ENCODE results near the gene MPZL1.
A peak's percentile ranks its signal among the peaks of the same experiment; 100 is the strongest.

The MPZL1 gene

DNA sequence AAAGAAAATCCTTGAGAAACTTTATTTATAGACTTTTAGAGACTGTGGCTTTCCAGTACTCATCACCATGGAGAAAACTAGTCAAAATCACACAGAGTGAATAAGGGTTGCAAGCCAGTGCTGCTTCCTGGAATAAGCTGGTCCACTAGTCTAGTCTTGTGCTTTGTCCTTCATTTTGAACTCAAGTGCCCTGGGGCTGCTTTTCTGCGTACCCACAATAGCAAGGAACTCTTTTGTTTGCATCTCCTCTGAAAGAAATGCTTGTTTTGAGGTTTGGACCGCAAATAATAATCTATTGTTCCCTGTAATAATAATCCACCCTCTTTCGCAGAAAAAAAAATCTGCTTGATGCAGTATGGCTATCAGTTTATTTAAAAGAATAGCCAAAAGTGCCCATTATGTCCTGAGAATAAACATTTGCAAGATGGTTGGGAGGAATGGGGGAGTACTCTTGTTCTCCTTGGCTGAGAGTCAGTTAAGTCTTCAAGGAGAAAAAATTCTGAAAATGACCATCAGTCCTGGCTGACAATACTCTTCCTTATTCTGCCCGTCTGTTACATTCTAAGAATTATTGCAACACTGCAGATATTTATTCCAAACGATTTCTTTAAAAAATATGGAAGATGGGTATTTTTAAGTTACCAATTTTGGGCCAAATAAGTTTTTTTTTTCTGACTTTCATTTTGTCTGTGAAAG is 41.9 kb downstream of the MPZL1 start:
- no peak overlapping the region for H3K9ac ChIP-seq
- peak overlapping the region in 8 of 11 experiments; percentile 23 to 75 (median 64); a peak in 10 of 22 replicates for H3K4me2 ChIP-seq
- no peaks in the 10 kb centered on the region for H3K27me3 ChIP-seq
- no peak for TF ChIP-seq Cebpa-rat (IDR thresholded peaks at IDR 0.05)
- peaks cover 0 to 36% (median 6%) of the 10 kb centered on the region in 11 experiments; a peak in 12 of 22 replicates for H4K20me1 ChIP-seq
- peaks cover 12 to 54% (median 39%) of the 10 kb centered on the region in 11 experiments; a peak in 21 of 22 replicates for H3K36me3 ChIP-seq
- H3K9me3 ChIP-seq (replicated peaks in 1 of 11), result peaks cover 0 to 17% (median 2%) of the 10 kb centered on the region in 11 experiments; a peak in 11 of 22 replicates
- H3K27ac ChIP-seq, result no peak overlapping the region; a peak in 1 of 22 replicates
- peaks cover 39 to 66% (median 49%) of the 10 kb centered on the region in 10 experiments for H3K4me1 ChIP-seq
- no peak overlapping the region for H3K4me3 ChIP-seq

DNA sequence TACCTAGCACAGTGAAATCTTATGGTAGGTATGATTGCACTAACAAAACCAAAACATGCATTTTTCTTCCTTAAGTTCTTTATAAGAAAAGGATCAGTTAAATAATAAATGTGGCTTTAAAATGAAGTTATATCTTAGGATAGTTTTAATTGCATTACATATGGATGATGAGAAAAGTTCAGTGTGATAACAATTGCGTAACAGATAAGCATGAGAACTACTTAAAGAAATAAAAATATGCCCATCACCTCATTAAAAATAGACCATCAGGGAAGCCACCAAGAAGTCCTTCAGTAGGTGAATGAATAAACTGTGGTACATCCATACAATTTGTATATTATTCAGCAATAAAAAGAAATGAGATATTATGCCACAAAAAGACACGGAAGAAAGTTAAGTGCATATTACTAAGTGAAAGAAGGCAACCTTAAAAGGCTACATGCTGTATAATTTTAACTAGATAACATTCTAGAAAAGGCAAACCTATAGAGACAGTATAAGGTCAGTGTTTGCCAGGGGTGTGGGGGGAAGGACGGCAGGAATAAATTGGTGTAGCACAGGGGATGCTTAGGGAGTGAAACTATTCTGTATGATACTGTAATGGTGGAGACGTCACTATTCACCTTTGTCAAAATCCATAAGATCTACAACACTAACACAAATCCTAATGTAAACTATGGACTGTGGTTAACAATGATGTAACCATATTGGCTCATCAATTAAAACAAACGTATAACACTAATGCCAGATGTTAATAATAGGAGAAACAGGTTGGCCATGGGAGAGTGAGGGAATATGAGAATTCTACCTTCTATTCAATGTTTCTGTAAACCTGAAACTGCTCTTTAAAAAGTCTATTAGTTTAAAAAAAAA is 42.9 kb downstream of the MPZL1 start:
- peak in 1 of 11 experiments; percentile 61; a peak in 2 of 22 replicates for TF ChIP-seq Cebpa-rat (IDR thresholded peaks at IDR 0.05)

DNA sequence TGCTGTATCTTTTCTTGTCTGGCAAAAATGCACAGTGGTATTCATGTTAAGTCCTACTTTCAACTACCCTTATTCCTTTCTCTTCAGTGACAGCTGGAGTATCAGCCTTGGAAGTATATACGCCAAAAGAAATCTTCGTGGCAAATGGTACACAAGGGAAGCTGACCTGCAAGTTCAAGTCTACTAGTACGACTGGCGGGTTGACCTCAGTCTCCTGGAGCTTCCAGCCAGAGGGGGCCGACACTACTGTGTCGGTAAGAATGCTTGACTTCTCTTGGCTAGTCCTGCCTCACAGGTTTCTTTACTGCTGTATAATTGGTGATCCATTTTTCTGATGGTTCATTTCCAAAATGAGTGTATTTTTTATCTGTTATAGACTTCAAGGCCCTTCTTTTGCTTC is 43.7 kb downstream of the MPZL1 start:
- Histone ChIP-seq H3K4me3 (no peak overlapping the region), H3K4me1 (peaks cover 31 to 63% (median 44%) of the 10 kb centered on the region in 10 experiments), H3K27me3 (no peaks in the 10 kb centered on the region), H3K4me2 (no peak overlapping the region), H3K36me3 (peaks cover 31 to 61% (median 49%) of the 10 kb centered on the region in 11 experiments), H4K20me1 (peaks cover 0 to 33% (median 6%) of the 10 kb centered on the region in 11 experiments; a peak in 12 of 22 replicates), H3K9me3 (replicated peaks in 1 of 11) (peaks cover 8 to 23% (median 20%) of the 10 kb centered on the region in 11 experiments; a peak in 20 of 22 replicates), H3K9ac (no peak overlapping the region), H3K27ac (no peak overlapping the region)
- no peak for TF ChIP-seq Cebpa-rat (IDR thresholded peaks at IDR 0.05)

More for the DNA sequence above, 42.9 kb downstream of the MPZL1 start:
- Histone ChIP-seq H3K36me3 (peaks cover 23 to 58% (median 45%) of the 10 kb centered on the region in 11 experiments), H3K4me3 (no peak overlapping the region), H3K27me3 (no peaks in the 10 kb centered on the region), H4K20me1 (peaks cover 0 to 36% (median 6%) of the 10 kb centered on the region in 11 experiments; a peak in 12 of 22 replicates), H3K4me2 (peak overlapping the region in 1 of 11 experiments; percentile 26; a peak in 1 of 22 replicates), H3K27ac (no peak overlapping the region), H3K9me3 (replicated peaks in 1 of 11) (peaks cover 0 to 19% (median 12%) of the 10 kb centered on the region in 11 experiments; a peak in 15 of 22 replicates), H3K9ac (no peak overlapping the region), H3K4me1 (peaks cover 35 to 66% (median 46%) of the 10 kb centered on the region in 10 experiments)

DNA sequence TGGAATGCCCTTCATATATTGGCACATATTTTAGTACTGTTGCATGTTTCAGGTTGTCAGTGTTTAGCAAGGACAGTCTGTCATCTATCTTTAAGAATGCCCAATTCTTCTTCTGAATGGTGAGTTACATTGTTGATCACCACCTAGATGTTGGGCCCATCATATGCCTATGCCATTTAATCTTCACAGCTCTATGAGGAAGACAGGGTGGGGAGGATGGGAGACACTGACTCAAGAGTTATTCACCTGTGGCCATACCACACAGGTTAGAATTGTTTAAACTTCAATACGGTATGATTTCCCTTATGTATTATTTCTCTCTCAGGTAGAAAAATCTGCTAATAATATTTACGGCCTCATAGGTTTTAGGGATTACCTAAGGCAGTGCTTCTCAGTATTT is 44.8 kb downstream of the MPZL1 start:
- Histone ChIP-seq H4K20me1 (peaks cover 0 to 23% (median 3%) of the 10 kb centered on the region in 11 experiments; a peak in 11 of 22 replicates), H3K9me3 (replicated peaks in 1 of 11) (peaks cover 9 to 30% (median 26%) of the 10 kb centered on the region in 11 experiments; a peak in 21 of 22 replicates), H3K27me3 (no peaks in the 10 kb centered on the region), H3K27ac (no peak overlapping the region), H3K9ac (no peak overlapping the region), H3K4me3 (no peak overlapping the region), H3K4me2 (peak overlapping the region in 2 of 11 experiments; percentile 60 to 64; a peak in 3 of 22 replicates), H3K4me1 (peaks cover 21 to 53% (median 34%) of the 10 kb centered on the region in 10 experiments), H3K36me3 (peaks cover 35 to 69% (median 57%) of the 10 kb centered on the region in 11 experiments)
- TF ChIP-seq Cebpa-rat (IDR thresholded peaks at IDR 0.05), result no peak

DNA sequence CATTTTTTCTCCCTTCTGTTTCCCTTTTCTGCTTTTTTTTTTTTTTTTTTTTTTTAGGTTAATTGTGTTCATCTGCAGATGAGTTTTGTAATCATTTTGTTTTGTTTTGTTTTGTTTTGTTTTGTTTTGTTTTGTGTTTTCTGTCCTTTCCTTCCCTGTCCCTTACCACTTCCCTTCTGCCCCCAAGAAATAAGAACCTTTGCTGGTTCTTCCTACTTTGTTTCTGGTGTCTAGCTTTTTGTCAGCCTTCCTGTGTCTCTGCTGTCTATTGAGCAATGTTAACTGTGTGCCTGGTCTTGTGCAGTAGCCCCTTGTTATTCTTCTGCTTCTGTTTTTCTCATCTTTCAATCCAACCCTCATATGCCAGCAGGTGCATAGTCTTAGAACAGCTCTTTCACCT is 46.0 kb downstream of the MPZL1 start:
- H3K36me3 ChIP-seq, result peaks cover 46 to 81% (median 69%) of the 10 kb centered on the region in 11 experiments
- peak overlapping the region in 6 of 11 experiments; percentile 6 to 64 (median 40); a peak in 10 of 22 replicates for H3K4me2 ChIP-seq
- no peak for TF ChIP-seq Cebpa-rat (IDR thresholded peaks at IDR 0.05)
- peak overlapping the region in 2 of 11 experiments; percentile 2 to 27; a peak in 2 of 22 replicates for H3K27ac ChIP-seq
- peaks cover 0 to 12% (median 0%) of the 10 kb centered on the region in 11 experiments; a peak in 3 of 22 replicates for H4K20me1 ChIP-seq
- no peaks in the 10 kb centered on the region for H3K27me3 ChIP-seq
- H3K4me3 ChIP-seq, result no peak overlapping the region
- H3K9ac ChIP-seq, result no peak overlapping the region
- H3K9me3 ChIP-seq (replicated peaks in 1 of 11), result peaks cover 9 to 37% (median 33%) of the 10 kb centered on the region in 11 experiments; a peak in 21 of 22 replicates
- peaks cover 8 to 40% (median 22%) of the 10 kb centered on the region in 10 experiments for H3K4me1 ChIP-seq

DNA sequence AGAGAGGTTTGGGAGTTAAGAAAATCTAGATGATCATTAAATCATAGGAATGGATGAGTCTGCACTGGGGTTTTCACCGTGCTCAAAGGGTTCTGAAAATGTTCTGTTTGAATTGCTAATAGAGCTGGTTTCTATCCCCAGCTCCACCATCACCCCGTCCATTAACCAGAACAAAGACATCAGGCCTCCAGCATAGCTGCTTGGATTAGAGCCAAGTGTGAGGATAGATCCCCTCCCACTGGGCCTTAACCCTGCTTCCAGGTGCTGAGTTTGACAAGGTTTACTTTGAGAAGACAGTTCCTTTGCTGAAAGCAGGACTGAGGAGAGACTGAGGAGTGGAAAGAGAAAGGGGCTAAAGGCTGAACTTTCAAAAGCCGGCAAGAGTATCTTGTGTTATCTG is 48.3 kb downstream of the MPZL1 start:
- no peak overlapping the region for H3K27ac ChIP-seq
- peaks cover 0 to 5% (median 0%) of the 10 kb centered on the region in 11 experiments; a peak in 2 of 22 replicates for H4K20me1 ChIP-seq
- no peak overlapping the region for H3K4me2 ChIP-seq
- H3K36me3 ChIP-seq, result peaks cover 66 to 97% (median 93%) of the 10 kb centered on the region in 11 experiments
- no peak for TF ChIP-seq Cebpa-rat (IDR thresholded peaks at IDR 0.05)
- H3K4me1 ChIP-seq, result peaks cover 0 to 29% (median 14%) of the 10 kb centered on the region in 10 experiments; a peak in 12 of 20 replicates
- no peaks in the 10 kb centered on the region for H3K27me3 ChIP-seq
- H3K9me3 ChIP-seq (replicated peaks in 1 of 11), result peaks cover 9 to 37% (median 33%) of the 10 kb centered on the region in 11 experiments; a peak in 21 of 22 replicates
- H3K4me3 ChIP-seq, result no peak overlapping the region
- H3K9ac ChIP-seq, result no peak overlapping the region

DNA sequence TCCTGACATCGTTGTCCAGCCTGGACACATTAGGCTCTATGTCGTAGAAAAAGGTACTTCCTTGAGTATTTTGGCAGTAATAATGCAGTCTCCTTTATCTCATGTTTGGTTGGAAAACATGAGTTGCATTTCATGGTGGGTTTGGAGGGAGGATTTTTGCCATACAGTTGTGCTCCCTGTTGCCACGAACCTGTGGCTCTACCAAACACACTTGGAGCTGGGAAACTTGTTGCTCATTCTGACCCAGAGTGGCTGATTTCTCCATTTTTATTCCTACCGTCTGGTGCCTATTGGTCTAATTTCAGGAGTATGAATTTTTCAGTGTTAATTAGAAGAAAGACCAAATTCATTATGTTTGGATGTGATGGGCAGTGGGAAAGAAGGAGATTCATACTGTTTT is 50.7 kb downstream of the MPZL1 start:
- Histone ChIP-seq H3K27ac (no peak overlapping the region), H3K4me2 (no peak overlapping the region), H4K20me1 (peaks cover 0 to 5% (median 0%) of the 10 kb centered on the region in 11 experiments; a peak in 2 of 22 replicates), H3K4me1 (peaks cover 0 to 23% (median 8%) of the 10 kb centered on the region in 10 experiments; a peak in 12 of 20 replicates), H3K9me3 (replicated peaks in 1 of 11) (peaks cover 10 to 45% (median 39%) of the 10 kb centered on the region in 11 experiments), H3K27me3 (no peaks in the 10 kb centered on the region), H3K36me3 (peaks cover 71 to 98% (median 95%) of the 10 kb centered on the region in 11 experiments), H3K9ac (no peak overlapping the region), H3K4me3 (no peak overlapping the region)
- no peak for TF ChIP-seq Cebpa-rat (IDR thresholded peaks at IDR 0.05)

DNA sequence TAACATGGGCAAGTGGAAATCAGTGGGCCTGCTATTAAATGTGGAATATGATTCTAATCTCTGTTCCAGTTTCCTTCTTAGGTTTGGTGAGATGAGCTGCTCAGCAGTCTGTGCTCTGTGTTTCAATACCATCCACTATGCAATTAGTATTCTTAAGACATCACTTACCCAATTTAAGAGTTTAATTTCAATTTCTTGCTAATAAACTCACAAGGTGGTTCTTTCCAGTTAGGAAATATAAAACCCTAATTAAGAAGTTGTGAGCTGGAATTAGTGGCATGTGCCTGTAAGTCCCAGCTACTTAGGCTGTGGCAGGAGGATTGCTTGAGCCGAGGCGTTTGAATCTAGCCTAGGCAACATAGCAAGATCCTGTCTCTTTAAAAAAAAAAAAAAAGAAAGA is 51.7 kb downstream of the MPZL1 start:
- Histone ChIP-seq H3K27ac (no peak overlapping the region), H3K4me3 (no peak overlapping the region), H3K4me1 (peaks cover 0 to 14% (median 0%) of the 10 kb centered on the region in 10 experiments; a peak in 4 of 20 replicates), H3K36me3 (peaks cover 73 to 98% (median 94%) of the 10 kb centered on the region in 11 experiments), H3K9ac (no peak overlapping the region), H3K27me3 (no peaks in the 10 kb centered on the region), H3K9me3 (replicated peaks in 1 of 11) (peaks cover 13 to 54% (median 47%) of the 10 kb centered on the region in 11 experiments), H4K20me1 (no peaks in the 10 kb centered on the region), H3K4me2 (0 out of 22 replicates have a peak overlapping the region, but pooled peaks of 2 of the 11 experiments have one; percentile 1 to 12)
- TF ChIP-seq Cebpa-rat (IDR thresholded peaks at IDR 0.05), result no peak

All from BLaER1 treated with 17β-estradiol and CSF1 and Interleukin-3, amounts not matched to agents 10 nM and 100 nM (cell line).